ENCODE data around the gene KDM1A.

- TF ChIP-seq TAF1 (conservative IDR thresholded peaks at IDR 0.05), result no peak
- no peak for TF ChIP-seq CTCF (IDR thresholded peaks at IDR 0.05; ENCODE audit: low read depth, low read length, missing input control)
- TF ChIP-seq YY1 (IDR thresholded peaks at IDR 0.05), result no peak
- TF ChIP-seq REST (IDR thresholded peaks at IDR 0.05), result no peak
Observed at GRCh38 chr1:23116216-23116836, 97.1 kb downstream of the KDM1A start.
